Measurements from ENCODE around the gene EID2. TPM values are rescaled to one million over a fixed set of nuclear protein-coding genes. Genes with fewer than 3 reads are reported as not detected.

The EID2 gene
- total and polyA plus RNA-seq, 11 donors, result 7.1 to 16.5 (median 12.9) TPM

- no peak for ATAC-seq
- no peak for DNase-seq
- WGBS, 4 donors, result 81 to 88% (median 86%) methylated on average over 3 of the region's 3 CpGs
Measured at GRCh38 chr19:39492788-39493187, 47.2 kb downstream of the EID2 start.

GRCh38 chr19:39492225-39492624 is 47.7 kb downstream of the EID2 start:
- peaks cover 0 to 50% (median 48%) of the 10 kb centered on the region in 9 donors for H3K36me3 ChIP-seq
- H3K27ac ChIP-seq, result no peak overlapping the region
- no peak for ATAC-seq
- H3K4me1 ChIP-seq, result no peaks in the 10 kb centered on the region
- no peak for DNase-seq
- H3K4me3 ChIP-seq, result no peak overlapping the region
- no peaks in the 10 kb centered on the region for H3K9me3 ChIP-seq
- 92 to 98% (median 95%) methylated on average over 6 of the region's 6 CpGs for whole genome bisulfite sequencing, 4 donors
- peaks cover 0 to 16% (median 9%) of the 10 kb centered on the region in 9 donors for H3K27me3 ChIP-seq
- intact Hi-C loops (cut with DNase I), result no loop called here
- no peak for TF ChIP-seq CTCF (IDR thresholded peaks at IDR 0.05)
- TF ChIP-seq POLR2A (IDR thresholded peaks at IDR 0.05), result no peak

More at GRCh38 chr19:39492788-39493187, 47.2 kb downstream of the EID2 start:
- TF ChIP-seq CTCF (IDR thresholded peaks at IDR 0.05) (no peak), POLR2A (IDR thresholded peaks at IDR 0.05) (no peak)
- no peaks in the 10 kb centered on the region for H3K9me3 ChIP-seq
- intact Hi-C loops (cut with DNase I), result no loop called here
- peaks cover 0 to 45% (median 42%) of the 10 kb centered on the region in 9 donors for H3K36me3 ChIP-seq
- H3K4me1 ChIP-seq, result peaks cover 0 to 4% (median 3%) of the 10 kb centered on the region in 12 donors
- no peak overlapping the region for H3K4me3 ChIP-seq
- peaks cover 3 to 21% (median 14%) of the 10 kb centered on the region in 9 donors for H3K27me3 ChIP-seq
- H3K27ac ChIP-seq, result no peak overlapping the region

GRCh38 chr19:39489756-39490155 is 50.2 kb downstream of the EID2 start:
- no peaks in the 10 kb centered on the region for H3K9me3 ChIP-seq
- WGBS, 4 donors, result 76 to 84% (median 81%) methylated on average over 10 of the region's 10 CpGs
- ATAC-seq, result no peak
- H3K27me3 ChIP-seq, result no peaks in the 10 kb centered on the region
- H3K4me3 ChIP-seq, result no peak overlapping the region
- H3K4me1 ChIP-seq, result no peaks in the 10 kb centered on the region
- intact Hi-C loops (cut with DNase I), result no loop called here
- no peak overlapping the region for H3K27ac ChIP-seq
- DNase-seq, result no peak
- H3K36me3 ChIP-seq, result peaks cover 0 to 75% (median 71%) of the 10 kb centered on the region in 9 donors
- no peak for TF ChIP-seq CTCF (IDR thresholded peaks at IDR 0.05)
- no peak for TF ChIP-seq POLR2A (IDR thresholded peaks at IDR 0.05)

Other genes starting within 250 kb of the EID2 start
- not detected for gene IFNL1, start 243.8 kb downstream of the EID2 start, total RNA-seq
- not detected for gene IFNL1, start 243.8 kb downstream of the EID2 start, polyA plus RNA-seq
- under 1 TPM in 8 of 9 donors, not detected in 1; 0.09 to 0.50 (median 0.28) TPM for gene LRFN1, start 219.3 kb downstream of the EID2 start, total RNA-seq
- under 1 TPM; 0.14 to 0.34 TPM for gene LRFN1, start 219.3 kb downstream of the EID2 start, polyA plus RNA-seq
- gene GMFG, start 204.1 kb downstream of the EID2 start, total RNA-seq, result 10 to 100 TPM in 8 of 9 donors, 1 to 10 TPM in 1; 6.4 to 93.3 (median 10.8) TPM
- 10 to 100 TPM; 16.8 to 18.7 TPM for gene GMFG, start 204.1 kb downstream of the EID2 start, polyA plus RNA-seq
- gene SAMD4B, start 197.7 kb downstream of the EID2 start, total RNA-seq, result 100 to 1,000 TPM in 1 of 9 donors, 10 to 100 TPM in 8; 34.9 to 101 (median 52.3) TPM
- 10 to 100 TPM; 62.1 to 78.6 TPM for gene SAMD4B, start 197.7 kb downstream of the EID2 start, polyA plus RNA-seq
- 10 to 100 TPM; 32.8 to 75.7 (median 40.7) TPM for gene PAF1, start 149.1 kb downstream of the EID2 start, total RNA-seq
- 10 to 100 TPM; 32.5 to 61.1 TPM for gene PAF1, start 149.1 kb downstream of the EID2 start, polyA plus RNA-seq
- gene MED29, start 148.8 kb downstream of the EID2 start, total RNA-seq, result 10 to 100 TPM; 26.3 to 53.0 (median 34.1) TPM
- 10 to 100 TPM; 34.1 to 46.0 TPM for gene MED29, start 148.8 kb downstream of the EID2 start, polyA plus RNA-seq
- gene ZFP36, start 133.3 kb downstream of the EID2 start, total RNA-seq, result 100 to 1,000 TPM in 2 of 9 donors, 10 to 100 TPM in 7; 16.1 to 145 (median 51.1) TPM
- gene ZFP36, start 133.3 kb downstream of the EID2 start, polyA plus RNA-seq, result 10 to 100 TPM; 45.8 to 65.1 TPM
- gene PLEKHG2, start 127.5 kb downstream of the EID2 start, total RNA-seq, result 10 to 100 TPM in 8 of 9 donors, 1 to 10 TPM in 1; 9.2 to 38.5 (median 14.6) TPM
- 10 to 100 TPM in 1 of 2 donors, 1 to 10 TPM in 1; 8.9 to 11.7 TPM for gene PLEKHG2, start 127.5 kb downstream of the EID2 start, polyA plus RNA-seq
- 1,000 to 10,000 TPM in 7 of 9 donors, 100 to 1,000 TPM in 2; 617 to 1,566 (median 1,374) TPM for gene RPS16, start 104.2 kb downstream of the EID2 start, total RNA-seq
- gene RPS16, start 104.2 kb downstream of the EID2 start, polyA plus RNA-seq, result 1,000 to 10,000 TPM; 1,266 to 2,656 TPM
- gene SUPT5H, start 94.6 kb downstream of the EID2 start, total RNA-seq, result 100 to 1,000 TPM in 1 of 9 donors, 10 to 100 TPM in 8; 64.2 to 113 (median 81.7) TPM
- 100 to 1,000 TPM in 1 of 2 donors, 10 to 100 TPM in 1; 63.8 to 112 TPM for gene SUPT5H, start 94.6 kb downstream of the EID2 start, polyA plus RNA-seq
- 10 to 100 TPM; 66.0 to 91.3 (median 77.3) TPM for gene TIMM50, start 59.3 kb downstream of the EID2 start, total RNA-seq
- 100 to 1,000 TPM; 103 to 106 TPM for gene TIMM50, start 59.3 kb downstream of the EID2 start, polyA plus RNA-seq
- not detected for gene DLL3, start 41.2 kb downstream of the EID2 start, total RNA-seq
- not detected for gene DLL3, start 41.2 kb downstream of the EID2 start, polyA plus RNA-seq
- not detected for gene SELENOV, start 25.0 kb downstream of the EID2 start, total RNA-seq
- not detected for gene SELENOV, start 25.0 kb downstream of the EID2 start, polyA plus RNA-seq
- 1 to 10 TPM; 1.1 to 5.1 (median 2.9) TPM for gene EID2B, start 7.3 kb downstream of the EID2 start, total RNA-seq
- gene EID2B, start 7.3 kb downstream of the EID2 start, polyA plus RNA-seq, result 1 to 10 TPM; 1.4 to 2.2 TPM
- not detected for gene LGALS13, start 62.4 kb upstream of the EID2 start, total RNA-seq
- not detected for gene LGALS13, start 62.4 kb upstream of the EID2 start, polyA plus RNA-seq
- not detected for gene LGALS16, start 115.8 kb upstream of the EID2 start, total RNA-seq
- gene LGALS16, start 115.8 kb upstream of the EID2 start, polyA plus RNA-seq, result not detected
- not detected for gene LGALS14, start 164.3 kb upstream of the EID2 start, total RNA-seq
- gene LGALS14, start 164.3 kb upstream of the EID2 start, polyA plus RNA-seq, result not detected
- 1 to 10 TPM in 2 of 9 donors, not detected in 7; 1.2 to 8.2 TPM for gene CLC, start 197.9 kb upstream of the EID2 start, total RNA-seq
- under 1 TPM in 1 of 2 donors, not detected in 1; 0.15 TPM for gene CLC, start 197.9 kb upstream of the EID2 start, polyA plus RNA-seq
- not detected for gene LEUTX, start 238.7 kb upstream of the EID2 start, total RNA-seq
- gene LEUTX, start 238.7 kb upstream of the EID2 start, polyA plus RNA-seq, result not detected